HAP-1 (cell line): ENCODE results near the gene STK39.
"Not testable (repeated sequence)": the region's sequence is repeated elsewhere in the genome, so short reads cannot be mapped to it uniquely, and the experiment has no call there.

Source experiments
- DNase-seq, 2 experiments: peaks; one replicate each; pipeline ENCODE4 v3.0.0-alpha.2; 2016 to 2020; ENCODE audit warnings: low spot score in 2 of 2
- H3K27me3 ChIP-seq: fragments of 250-450 bp; sonication (Bioruptor Pico); 2 replicates; pipeline ENCODE4 v1.5.1; 2020; ENCODE audit warnings: low read depth, mild to moderate bottlenecking, moderate library complexity
- H3K36me3 ChIP-seq: fragments of 250-450 bp; sonication (Bioruptor Pico); replicated peaks from 2 replicates; pipeline ENCODE4 v1.5.1; 2020; ENCODE audit warnings: mild to moderate bottlenecking
- H3K4me1 ChIP-seq: fragments of 250-450 bp; sonication (Bioruptor Pico); 2 replicates; pipeline ENCODE4 v1.5.1; 2020; ENCODE audit warnings: mild to moderate bottlenecking
- H3K4me3 ChIP-seq: fragments of 250-450 bp; sonication (Bioruptor Pico); 2 replicates; pipeline ENCODE4 v1.5.1; 2020; ENCODE audit warnings: mild to moderate bottlenecking, moderate library complexity
- H3K9me3 ChIP-seq: fragments of 250-450 bp; sonication (Bioruptor Pico); 2 replicates; pipeline ENCODE4 v1.5.1; 2020; ENCODE audit warnings: mild to moderate bottlenecking, moderate library complexity
- in situ Hi-C: fragments of 300-500 bp; cut with MboI; formaldehyde crosslinking; loops from 3 replicates; pipeline ENCODE4 v1.14.3; 2020; ENCODE audit warnings: low sequenced_read_pairs, inconsistent platforms, mixed read lengths

The STK39 gene

DNA sequence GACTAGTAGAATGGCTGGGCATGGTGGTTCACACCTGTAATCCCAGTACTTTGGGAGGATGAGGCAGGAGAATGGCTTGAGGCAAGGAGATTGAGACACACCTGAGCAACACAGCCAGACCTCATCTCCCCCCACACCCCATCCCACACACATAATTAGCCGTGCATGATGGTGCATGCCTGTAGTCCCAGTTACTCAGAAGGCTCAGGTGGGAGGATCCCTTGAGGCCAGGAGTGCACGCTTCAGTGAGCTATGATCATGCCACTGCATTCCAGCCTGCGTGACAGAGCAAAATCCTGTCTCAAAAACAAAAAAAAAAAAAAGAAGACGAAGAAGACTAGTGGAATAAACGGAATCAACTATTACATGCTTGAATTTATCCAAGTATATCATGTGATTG, 150.0 kb downstream of the STK39 start:
- in situ Hi-C loops, result no loop called here
- no peaks in the 10 kb centered on the region for H3K36me3 ChIP-seq
- no peaks in the 10 kb centered on the region for H3K9me3 ChIP-seq
- no peaks in the 10 kb centered on the region for H3K4me1 ChIP-seq
- H3K27me3 ChIP-seq, result no peaks in the 10 kb centered on the region
- no peak overlapping the region for H3K4me3 ChIP-seq
- no peak for DNase-seq

DNA sequence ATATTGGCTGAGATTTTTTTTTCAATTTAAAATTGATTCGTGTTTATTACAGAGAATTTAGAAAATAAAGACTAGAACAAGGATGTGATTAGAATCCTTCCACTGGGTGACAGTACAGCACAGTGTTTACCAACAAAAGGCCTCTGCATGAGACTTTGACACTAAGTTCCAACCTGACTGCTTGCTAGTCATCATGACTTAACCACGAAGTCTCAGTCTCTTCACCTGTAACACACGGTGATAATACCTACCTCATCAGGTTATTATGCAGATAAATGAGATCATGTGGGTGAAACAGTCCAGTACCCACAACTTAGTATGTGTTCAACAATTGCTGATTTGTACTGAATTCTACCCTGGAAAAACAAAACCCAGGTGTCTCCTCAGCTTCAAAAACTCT, 151.2 kb downstream of the STK39 start:
- Histone ChIP-seq H3K9me3 (no peaks in the 10 kb centered on the region), H3K27me3 (no peaks in the 10 kb centered on the region), H3K36me3 (no peaks in the 10 kb centered on the region), H3K4me1 (no peaks in the 10 kb centered on the region), H3K4me3 (no peak overlapping the region)
- DNase-seq, result no peak
- in situ Hi-C loops, result no loop called here

DNA sequence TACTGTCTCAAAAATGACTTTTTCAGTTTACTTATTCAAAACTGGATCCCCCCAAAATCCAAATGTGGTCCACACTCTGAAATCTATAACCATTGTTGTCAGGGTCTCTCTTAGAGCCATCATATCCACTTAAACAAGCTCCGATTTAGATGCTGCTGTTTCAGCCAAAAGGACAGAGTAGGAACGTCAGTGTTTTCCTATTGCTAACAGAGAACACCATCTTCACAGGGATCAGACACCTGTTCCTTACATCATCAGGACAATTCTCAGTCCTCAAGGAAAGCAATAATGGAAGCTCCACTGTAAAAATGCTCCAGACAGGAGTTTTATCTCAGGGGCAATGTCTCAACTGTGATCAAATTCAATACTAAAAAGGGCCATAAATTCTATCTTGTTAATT, 155.4 kb downstream of the STK39 start:
- Histone ChIP-seq H3K4me3 (no peak overlapping the region), H3K4me1 (no peaks in the 10 kb centered on the region), H3K36me3 (no peaks in the 10 kb centered on the region), H3K27me3 (no peaks in the 10 kb centered on the region), H3K9me3 (no peaks in the 10 kb centered on the region)
- in situ Hi-C loops, result no loop called here
- DNase-seq, result no peak

DNA sequence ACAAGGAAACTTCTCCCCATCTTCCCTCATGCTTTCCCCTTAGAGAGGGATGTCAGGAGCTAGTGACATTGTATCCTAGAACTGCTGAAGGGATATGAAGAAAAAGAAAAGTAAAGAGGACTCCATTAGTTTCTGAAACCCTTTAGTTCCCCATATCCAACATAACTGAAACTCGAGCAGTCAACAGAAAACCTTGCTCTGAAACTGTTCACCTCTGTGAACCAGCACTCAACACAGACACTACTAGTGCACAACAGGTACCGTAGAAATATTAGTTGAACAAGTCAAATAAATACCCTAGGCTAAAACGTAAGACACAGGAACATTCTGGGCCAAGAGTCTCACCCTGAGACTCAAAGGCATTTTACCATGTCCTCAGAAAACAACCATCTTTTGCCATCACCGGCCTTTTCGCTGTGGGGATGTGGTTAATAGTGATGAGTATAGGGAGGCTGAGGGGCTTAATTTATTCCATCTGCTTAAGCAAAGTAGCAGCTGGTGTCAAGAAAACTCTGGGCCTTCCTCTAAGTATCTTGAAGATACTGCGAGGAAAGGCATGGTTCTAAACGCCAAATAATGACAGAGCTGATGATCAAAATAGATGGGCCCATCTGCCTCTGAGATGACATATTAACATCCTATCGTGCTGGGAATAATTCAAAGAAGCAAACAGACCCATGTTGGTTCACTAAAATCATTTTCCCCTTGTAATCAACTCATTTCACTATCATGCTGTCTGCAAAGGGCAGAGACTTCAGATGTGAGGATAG, 156.8 kb downstream of the STK39 start:
- Histone ChIP-seq H3K36me3 (no peaks in the 10 kb centered on the region), H3K4me3 (no peak overlapping the region), H3K9me3 (no peaks in the 10 kb centered on the region), H3K4me1 (no peaks in the 10 kb centered on the region), H3K27me3 (no peaks in the 10 kb centered on the region)
- in situ Hi-C loops, result no loop called here
- DNase-seq, result no peak

DNA sequence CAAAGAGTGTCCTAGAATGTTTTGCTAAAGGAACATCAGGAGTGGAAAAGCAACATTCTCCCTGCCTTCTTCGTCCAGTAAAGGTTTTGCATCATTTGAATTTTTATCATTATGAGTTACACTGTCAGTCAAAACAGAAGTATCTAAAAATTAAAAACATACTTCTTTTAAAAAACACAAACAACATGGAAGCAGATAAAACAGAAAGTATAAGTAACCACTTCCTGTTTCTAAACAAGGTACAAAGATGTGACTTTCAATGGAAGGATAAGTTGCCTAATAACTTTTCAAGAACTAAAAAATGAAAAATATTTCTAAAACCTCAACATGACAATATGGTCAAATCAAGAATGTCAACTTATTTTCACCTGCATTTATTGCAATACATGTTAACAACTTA, 158.2 kb downstream of the STK39 start:
- in situ Hi-C loops, result no loop called here
- H3K36me3 ChIP-seq, result no peaks in the 10 kb centered on the region
- DNase-seq, result no peak
- H3K4me1 ChIP-seq, result no peaks in the 10 kb centered on the region
- H3K9me3 ChIP-seq, result no peaks in the 10 kb centered on the region
- no peak overlapping the region for H3K4me3 ChIP-seq
- H3K27me3 ChIP-seq, result no peaks in the 10 kb centered on the region

DNA sequence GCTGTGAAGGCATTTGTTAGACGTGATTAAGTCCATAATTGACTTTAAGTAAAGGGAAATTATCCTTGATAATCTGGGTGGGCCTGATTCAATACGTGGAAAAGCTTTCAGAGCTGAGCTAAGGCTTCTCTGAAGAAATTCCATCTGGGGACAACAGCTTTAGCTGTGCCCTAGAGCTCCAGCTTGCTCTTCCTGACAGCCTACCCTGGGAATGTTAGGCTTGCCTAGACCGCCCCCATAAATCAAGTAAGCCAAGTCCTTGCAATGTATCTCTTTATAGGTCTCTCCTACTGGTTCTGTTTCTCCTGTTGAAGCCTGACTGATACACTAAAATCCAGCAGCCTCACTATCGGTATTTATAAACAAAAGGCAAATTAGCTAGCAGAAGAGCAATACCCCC, 160.0 kb downstream of the STK39 start:
- in situ Hi-C loops, result no loop called here
- H3K4me3 ChIP-seq, result no peak overlapping the region
- H3K27me3 ChIP-seq, result no peaks in the 10 kb centered on the region
- no peak for DNase-seq
- no peaks in the 10 kb centered on the region for H3K4me1 ChIP-seq
- no peaks in the 10 kb centered on the region for H3K36me3 ChIP-seq
- H3K9me3 ChIP-seq, result no peaks in the 10 kb centered on the region

GRCh38 chr2:168086851-168087250, 160.5 kb downstream of the STK39 start:
- in situ Hi-C loops, result no loop called here

DNA sequence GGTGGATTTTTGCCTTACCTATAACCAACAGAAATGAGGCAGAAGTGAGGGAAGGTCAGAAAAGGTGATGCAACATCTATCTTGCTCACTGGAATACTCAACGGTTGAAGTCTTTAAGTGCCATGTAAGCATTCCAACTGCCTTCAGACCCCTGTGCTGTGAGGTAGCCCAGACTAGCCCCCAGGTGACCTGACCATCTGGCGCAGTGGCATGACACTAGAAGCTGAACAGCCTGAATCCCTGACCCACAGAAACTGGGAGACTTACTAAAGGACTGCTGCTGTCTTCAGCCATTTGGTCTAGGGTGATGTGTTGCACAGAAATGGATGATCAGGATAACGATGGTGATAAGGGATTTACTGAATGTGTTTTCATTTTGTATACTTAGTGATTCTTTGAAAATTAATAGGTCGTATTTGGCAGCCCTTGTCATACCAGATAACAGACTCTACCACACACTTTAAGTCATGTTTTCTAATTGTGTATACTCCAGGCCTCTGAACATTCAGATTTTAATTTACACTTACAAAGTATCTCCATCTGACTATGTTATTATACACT, 161.5 kb downstream of the STK39 start:
- no peak for DNase-seq
- Histone ChIP-seq H3K4me3 (no peak overlapping the region), H3K27me3 (no peaks in the 10 kb centered on the region), H3K9me3 (no peaks in the 10 kb centered on the region), H3K4me1 (no peaks in the 10 kb centered on the region), H3K36me3 (no peaks in the 10 kb centered on the region)
- in situ Hi-C loops, result no loop called here

More at GRCh38 chr2:168086851-168087250, 160.5 kb downstream of the STK39 start:
- H3K4me1 ChIP-seq, result no peaks in the 10 kb centered on the region
- no peak overlapping the region for H3K4me3 ChIP-seq
- no peaks in the 10 kb centered on the region for H3K27me3 ChIP-seq
- no peaks in the 10 kb centered on the region for H3K36me3 ChIP-seq
- H3K9me3 ChIP-seq, result no peaks in the 10 kb centered on the region
- no peak for DNase-seq

DNA sequence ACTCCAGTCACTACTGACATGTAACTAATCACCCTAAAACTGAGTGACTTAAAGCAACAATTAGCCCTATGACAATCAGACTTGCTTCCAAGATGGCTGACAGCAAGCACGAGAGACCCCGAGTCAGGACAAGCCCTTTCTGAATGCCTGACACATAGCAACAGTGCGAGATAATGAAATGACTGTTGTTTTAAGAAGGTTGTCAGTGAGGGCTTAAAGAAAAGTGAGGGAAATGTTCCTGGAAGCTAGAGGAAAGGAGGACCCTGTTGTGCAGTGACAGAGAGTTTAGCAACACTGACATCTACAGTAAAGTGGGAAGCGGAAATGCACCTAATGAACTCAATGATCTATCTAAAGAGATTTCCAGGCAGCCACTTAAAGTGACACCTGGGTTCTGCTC, 163.1 kb downstream of the STK39 start:
- Histone ChIP-seq H3K4me1 (no peaks in the 10 kb centered on the region), H3K9me3 (no peaks in the 10 kb centered on the region), H3K27me3 (no peaks in the 10 kb centered on the region), H3K36me3 (no peaks in the 10 kb centered on the region), H3K4me3 (no peak overlapping the region)
- DNase-seq, result no peak
- in situ Hi-C loops, result no loop called here

DNA sequence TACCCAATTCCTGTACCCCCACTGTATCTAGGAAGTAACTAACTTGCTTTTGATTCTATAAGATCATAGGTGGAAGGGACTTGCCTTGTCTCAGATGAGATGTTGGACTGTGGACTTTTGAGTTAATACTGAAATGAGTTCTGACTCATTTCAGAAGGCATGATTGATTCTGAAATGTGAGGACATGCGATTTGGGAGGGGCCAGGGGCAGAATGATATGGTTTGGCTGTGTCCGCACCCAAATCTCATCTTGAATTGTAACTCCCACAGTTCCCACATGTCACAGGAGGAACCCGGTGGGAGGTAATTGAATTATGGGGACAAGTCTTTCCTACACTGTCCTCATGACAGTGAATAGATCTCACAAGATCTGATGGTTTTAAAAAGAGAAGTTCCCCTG, 165.9 kb downstream of the STK39 start:
- H3K4me1 ChIP-seq, H3K27me3 ChIP-seq, in situ Hi-C loops, H3K9me3 ChIP-seq, DNase-seq, H3K4me3 ChIP-seq, H3K36me3 ChIP-seq: not testable (repeated sequence)

DNA sequence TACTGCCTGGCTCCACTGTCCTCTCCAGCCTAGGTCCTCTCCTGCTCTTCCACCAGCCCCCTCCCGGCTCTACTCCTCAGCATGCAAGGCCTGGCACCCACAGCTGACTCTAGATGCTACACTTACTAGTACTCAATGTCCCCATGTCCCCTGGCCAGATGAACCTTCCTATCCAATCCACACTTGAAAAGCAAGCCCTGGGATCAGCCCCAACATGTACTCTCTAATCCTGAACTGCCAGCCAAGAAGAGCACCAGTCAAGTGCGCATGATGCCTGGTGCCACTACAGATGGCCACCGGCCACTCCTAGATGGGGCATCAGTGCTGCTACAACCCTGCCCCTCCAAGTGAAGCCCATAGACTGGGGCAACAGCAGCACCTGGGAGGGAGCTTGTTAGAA, 168.2 kb downstream of the STK39 start:
- Histone ChIP-seq H3K27me3 (no peaks in the 10 kb centered on the region), H3K36me3 (no peaks in the 10 kb centered on the region), H3K4me3 (no peak overlapping the region), H3K9me3 (no peaks in the 10 kb centered on the region), H3K4me1 (no peaks in the 10 kb centered on the region)
- in situ Hi-C loops, result no loop called here
- DNase-seq, result no peak

GRCh38 chr2:168076731-168077130, 170.7 kb downstream of the STK39 start:
- H3K9me3 ChIP-seq, result no peaks in the 10 kb centered on the region
- in situ Hi-C loops, result no loop called here
- H3K4me3 ChIP-seq, result no peak overlapping the region
- H3K27me3 ChIP-seq, result no peaks in the 10 kb centered on the region
- H3K36me3 ChIP-seq, result no peaks in the 10 kb centered on the region
- no peaks in the 10 kb centered on the region for H3K4me1 ChIP-seq
- DNase-seq, result no peak

DNA sequence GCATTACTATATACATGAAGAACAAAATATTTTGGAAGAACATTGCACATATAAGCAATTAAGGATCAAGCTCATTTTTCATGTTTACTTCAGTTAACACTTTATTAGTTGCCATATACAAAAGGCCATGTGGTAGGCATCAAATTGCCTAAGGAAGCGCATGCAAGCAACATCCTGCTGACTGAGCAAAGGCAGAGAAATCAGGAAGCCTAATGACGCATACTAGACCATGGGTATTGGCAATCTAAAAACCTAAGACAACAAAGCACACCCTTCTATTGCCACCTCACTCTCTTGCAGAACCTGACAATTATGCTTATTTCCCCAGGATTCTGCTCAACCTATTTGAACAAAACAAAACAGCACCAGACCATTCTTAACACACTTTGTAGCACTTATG, 171.9 kb downstream of the STK39 start:
- Histone ChIP-seq H3K36me3 (peaks cover 4% of the 10 kb centered on the region), H3K4me1 (no peaks in the 10 kb centered on the region), H3K4me3 (no peak overlapping the region), H3K27me3 (no peaks in the 10 kb centered on the region), H3K9me3 (no peaks in the 10 kb centered on the region)
- no peak for DNase-seq
- in situ Hi-C loops, result no loop called here

DNA sequence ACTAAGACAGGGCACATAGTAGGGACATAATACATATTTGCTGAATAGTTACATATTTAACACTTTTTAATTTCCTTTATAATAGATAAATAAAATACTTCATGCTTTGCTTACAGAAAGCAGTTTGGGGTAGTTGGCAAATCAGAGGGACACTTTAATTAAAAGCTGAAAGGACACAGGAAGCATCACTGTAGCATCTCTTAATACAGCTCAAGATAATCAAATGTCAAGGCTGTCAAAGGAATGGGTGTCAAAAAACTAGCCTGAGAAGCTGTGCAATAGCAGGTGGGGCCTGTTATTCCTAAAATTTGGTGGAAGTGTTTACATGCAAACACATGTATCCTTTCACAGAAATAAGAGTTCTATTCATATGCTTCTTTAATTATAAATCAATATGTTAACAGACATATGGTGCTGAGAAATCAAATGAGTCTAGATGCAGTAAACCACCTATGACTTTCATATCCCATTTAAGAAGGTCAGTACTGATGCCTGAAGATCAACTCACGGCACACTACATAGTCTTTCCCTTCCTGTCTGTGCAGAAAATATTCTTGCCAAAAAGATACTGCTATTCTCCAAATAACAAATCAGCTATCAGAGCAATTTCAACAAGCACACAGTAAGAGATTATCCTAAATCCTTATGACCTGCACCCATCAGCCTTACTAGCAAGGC, 174.6 kb downstream of the STK39 start:
- Histone ChIP-seq H3K4me3 (no peak overlapping the region), H3K27me3 (no peaks in the 10 kb centered on the region), H3K4me1 (no peaks in the 10 kb centered on the region), H3K36me3 (peaks cover 4% of the 10 kb centered on the region), H3K9me3 (no peaks in the 10 kb centered on the region)
- no peak for DNase-seq
- in situ Hi-C loops, result no loop called here
